Measurements from ENCODE around the gene NAALADL2. TPM values are rescaled to one million over a fixed set of nuclear protein-coding genes. Genes with fewer than 3 reads are reported as not detected.

Gene NAALADL2
- total and polyA plus RNA-seq, 2 experiments from 2014 or later, result 3.4 to 15.3 TPM

DNA sequence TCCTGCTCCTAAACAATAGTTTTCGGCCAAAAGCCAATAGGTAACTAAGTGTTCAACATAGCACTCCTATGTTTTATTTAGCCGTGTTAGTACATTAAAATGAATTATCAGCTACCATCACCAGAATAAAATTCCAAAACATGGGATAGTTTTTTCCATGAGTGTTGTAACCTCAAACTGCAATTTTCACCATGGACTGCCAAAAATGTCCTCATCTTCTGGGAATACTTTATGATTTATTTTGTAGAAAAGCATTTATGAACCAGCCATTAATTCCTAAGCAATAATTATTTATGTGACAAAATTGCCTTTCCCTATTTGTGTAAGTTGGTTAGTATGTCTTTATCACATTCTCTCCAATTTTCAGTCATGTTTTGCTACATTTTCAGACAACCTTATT, 438.1 kb downstream of the NAALADL2 start:
- Histone ChIP-seq H3K27ac (no peak overlapping the region), H3K27me3 (no peaks in the 10 kb centered on the region), H3K9me3 (ENCODE audit: low read depth) (no peaks in the 10 kb centered on the region), H3K4me2 (no peak overlapping the region), H3K9me2 (replicated peaks; ENCODE audit: insufficient read depth) (no peaks in the 10 kb centered on the region), H2AFZ (no peak overlapping the region), H3K36me3 (replicated peaks; ENCODE audit: insufficient read depth, low read depth) (no peaks in the 10 kb centered on the region), H4K20me1 (ENCODE audit: insufficient read depth, poor library complexity, severe bottlenecking) (no peaks in the 10 kb centered on the region), H3K79me2 (no peaks in the 10 kb centered on the region), H3K4me1 (ENCODE audit: insufficient read depth) (no peaks in the 10 kb centered on the region), H3K4me3 (no peak overlapping the region)
- TF ChIP-seq CTCF (IDR thresholded peaks at IDR 0.05; ENCODE audit: poor library complexity), result no peak
- no peak for TF ChIP-seq EZH2phosphoT487 (IDR thresholded peaks at IDR 0.05; ENCODE audit: low read depth, severe bottlenecking, unreplicated experiment)
- TF ChIP-seq EZH2 (IDR thresholded peaks at IDR 0.05; ENCODE audit: borderline replicate concordance), result no peak
- DNase-seq (ENCODE audit: low spot score), result no peak
- 96% methylated on average over 2 of the region's 2 CpGs for WGBS (ENCODE audit: low lambda C conversion rate, missing lambda C conversion rate)

- no peak overlapping the region for H3K27ac ChIP-seq
- no peaks in the 10 kb centered on the region for H3K36me3 ChIP-seq (replicated peaks; ENCODE audit: insufficient read depth, low read depth)
- no peak overlapping the region for H2AFZ ChIP-seq
- H3K4me3 ChIP-seq, result no peak overlapping the region
- H3K9me2 ChIP-seq (replicated peaks; ENCODE audit: insufficient read depth), result no peaks in the 10 kb centered on the region
- H3K4me2 ChIP-seq, result no peak overlapping the region
- no peaks in the 10 kb centered on the region for H3K27me3 ChIP-seq
- no peaks in the 10 kb centered on the region for H4K20me1 ChIP-seq (ENCODE audit: insufficient read depth, poor library complexity, severe bottlenecking)
- DNase-seq (ENCODE audit: low spot score), result no peak
- H3K79me2 ChIP-seq, result no peaks in the 10 kb centered on the region
- TF ChIP-seq EZH2phosphoT487 (IDR thresholded peaks at IDR 0.05; ENCODE audit: low read depth, severe bottlenecking, unreplicated experiment) (no peak), CTCF (IDR thresholded peaks at IDR 0.05; ENCODE audit: poor library complexity) (no peak), EZH2 (IDR thresholded peaks at IDR 0.05; ENCODE audit: borderline replicate concordance) (no peak)
- H3K9me3 ChIP-seq (ENCODE audit: low read depth), result no peaks in the 10 kb centered on the region
- no peaks in the 10 kb centered on the region for H3K4me1 ChIP-seq (ENCODE audit: insufficient read depth)
- WGBS (ENCODE audit: low lambda C conversion rate, missing lambda C conversion rate), result 92% methylated on average over 3 of the region's 3 CpGs
Observed at GRCh38 chr3:175301741-175302140, 442.6 kb downstream of the NAALADL2 start.

GRCh38 chr3:175304404-175304803, 445.3 kb downstream of the NAALADL2 start:
- Histone ChIP-seq H3K9me3 (ENCODE audit: low read depth) (no peaks in the 10 kb centered on the region), H3K4me2 (no peak overlapping the region), H3K9me2 (replicated peaks; ENCODE audit: insufficient read depth) (no peaks in the 10 kb centered on the region), H3K79me2 (no peaks in the 10 kb centered on the region), H3K27ac (no peak overlapping the region), H3K27me3 (no peaks in the 10 kb centered on the region), H4K20me1 (ENCODE audit: insufficient read depth, poor library complexity, severe bottlenecking) (no peaks in the 10 kb centered on the region), H2AFZ (no peak overlapping the region), H3K4me3 (no peak overlapping the region), H3K4me1 (ENCODE audit: insufficient read depth) (no peaks in the 10 kb centered on the region), H3K36me3 (replicated peaks; ENCODE audit: insufficient read depth, low read depth) (no peaks in the 10 kb centered on the region)
- no peak for DNase-seq (ENCODE audit: low spot score)
- TF ChIP-seq EZH2 (IDR thresholded peaks at IDR 0.05; ENCODE audit: borderline replicate concordance) (no peak), EZH2phosphoT487 (IDR thresholded peaks at IDR 0.05; ENCODE audit: low read depth, severe bottlenecking, unreplicated experiment) (no peak), CTCF (IDR thresholded peaks at IDR 0.05; ENCODE audit: poor library complexity) (no peak)
- WGBS (ENCODE audit: low lambda C conversion rate, missing lambda C conversion rate), result 64% methylated on average over 2 of the region's 2 CpGs

- H3K36me3 ChIP-seq (replicated peaks; ENCODE audit: insufficient read depth, low read depth), result no peaks in the 10 kb centered on the region
- H3K27ac ChIP-seq, result no peak overlapping the region
- no peaks in the 10 kb centered on the region for H3K4me1 ChIP-seq (ENCODE audit: insufficient read depth)
- no peak overlapping the region for H3K4me3 ChIP-seq
- H3K9me3 ChIP-seq (ENCODE audit: low read depth), result no peaks in the 10 kb centered on the region
- TF ChIP-seq CTCF (IDR thresholded peaks at IDR 0.05; ENCODE audit: poor library complexity) (no peak), EZH2 (IDR thresholded peaks at IDR 0.05; ENCODE audit: borderline replicate concordance) (no peak), EZH2phosphoT487 (IDR thresholded peaks at IDR 0.05; ENCODE audit: low read depth, severe bottlenecking, unreplicated experiment) (no peak)
- no peaks in the 10 kb centered on the region for H4K20me1 ChIP-seq (ENCODE audit: insufficient read depth, poor library complexity, severe bottlenecking)
- no peaks in the 10 kb centered on the region for H3K27me3 ChIP-seq
- no peaks in the 10 kb centered on the region for H3K9me2 ChIP-seq (replicated peaks; ENCODE audit: insufficient read depth)
- peak overlapping the region; percentile 24 for H3K4me2 ChIP-seq
- no peak overlapping the region for H2AFZ ChIP-seq
- H3K79me2 ChIP-seq, result no peaks in the 10 kb centered on the region
- DNase-seq (ENCODE audit: low spot score), result no peak
Observed at GRCh38 chr3:175307642-175308041, 448.5 kb downstream of the NAALADL2 start.

Data from hepatocyte (in vitro differentiated cells).